Measurements from ENCODE around the gene PAX7.
"Not testable (repeated sequence)": the region's sequence is repeated elsewhere in the genome, so short reads cannot be mapped to it uniquely, and the experiment has no call there.

Gene PAX7

DNA sequence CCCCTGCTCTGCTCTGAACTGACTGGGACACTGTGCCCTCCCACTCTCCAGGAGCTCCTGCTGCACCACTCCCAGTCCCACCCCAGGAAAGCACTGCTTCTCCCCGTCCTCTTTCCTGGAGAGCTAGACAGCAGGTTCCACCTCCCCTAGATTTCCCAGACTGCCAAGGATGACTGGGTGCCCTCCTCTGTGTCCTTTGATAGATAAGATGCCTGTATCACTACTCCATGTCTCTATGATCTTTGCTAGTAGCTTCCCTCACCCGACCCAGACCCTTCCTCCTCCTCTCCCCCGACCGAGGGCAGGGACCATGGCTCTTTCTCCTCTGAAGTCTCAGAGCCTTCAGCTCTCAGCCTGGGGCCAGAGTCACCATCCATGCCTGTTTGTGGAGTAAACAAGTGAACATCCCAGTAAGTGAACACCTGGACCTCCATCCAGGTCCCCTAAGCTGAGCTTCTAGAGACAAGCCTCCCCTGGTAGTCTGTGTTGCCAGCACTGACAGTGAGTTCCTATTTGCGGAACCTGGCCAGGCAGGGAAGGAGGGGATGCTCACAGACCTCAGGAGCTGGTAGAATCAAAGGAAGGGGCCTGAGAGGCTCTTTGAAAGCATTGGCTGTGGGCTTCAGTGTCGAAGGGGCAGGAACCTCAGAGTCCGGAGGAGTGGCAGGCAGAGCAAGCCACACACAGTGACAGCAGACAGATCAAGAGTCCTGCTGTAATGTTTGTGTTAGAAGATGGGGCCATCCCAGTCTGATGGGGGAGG is 104.0 kb downstream of the PAX7 start:
- TF ChIP-seq Cebpa-rat (IDR thresholded peaks at IDR 0.05) = no peak
- H3K27me3 ChIP-seq = peaks cover 3% of the 10 kb centered on the region; the same call in 1 of the 2 replicates
- no peaks in the 10 kb centered on the region for H3K36me3 ChIP-seq

DNA sequence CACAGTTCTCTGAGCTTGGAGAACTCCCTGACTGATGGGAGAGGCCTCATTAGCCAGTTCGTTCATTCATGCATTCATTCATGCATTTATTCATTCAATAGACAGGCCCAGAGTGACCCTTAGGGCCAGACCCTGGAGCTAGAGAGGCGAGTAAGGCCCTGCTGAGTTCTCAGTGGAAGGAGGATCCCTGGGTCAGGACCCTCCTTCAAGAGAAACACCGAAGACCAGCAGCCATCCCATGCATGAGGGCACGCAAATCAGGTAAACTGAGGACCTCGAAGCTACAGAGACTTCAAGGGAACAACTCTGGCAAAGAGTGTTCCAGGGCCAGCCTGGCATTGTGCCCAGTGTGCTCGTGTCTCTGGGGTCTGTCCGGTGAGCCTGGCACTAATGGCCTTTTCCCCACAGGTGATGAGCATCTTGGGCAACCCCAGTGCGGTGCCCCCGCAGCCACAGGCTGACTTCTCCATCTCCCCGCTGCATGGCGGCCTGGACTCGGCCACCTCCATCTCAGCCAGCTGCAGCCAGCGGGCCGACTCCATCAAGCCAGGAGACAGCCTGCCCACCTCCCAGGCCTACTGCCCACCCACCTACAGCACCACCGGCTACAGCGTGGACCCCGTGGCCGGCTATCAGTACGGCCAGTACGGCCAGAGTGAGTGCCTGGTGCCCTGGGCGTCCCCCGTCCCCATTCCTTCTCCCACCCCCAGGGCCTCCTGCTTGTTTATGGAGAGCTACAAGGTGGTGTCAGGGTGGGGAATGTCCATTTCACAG is 104.8 kb downstream of the PAX7 start:
- H3K9ac ChIP-seq = no peak overlapping the region
- no peak overlapping the region for H3K4me2 ChIP-seq
- H3K27me3 ChIP-seq = peaks cover 3% of the 10 kb centered on the region; the same call in 1 of the 2 replicates
- H3K36me3 ChIP-seq = no peaks in the 10 kb centered on the region
- H3K27ac ChIP-seq = no peak overlapping the region
- no peaks in the 10 kb centered on the region for H3K9me3 ChIP-seq
- no peaks in the 10 kb centered on the region for H3K4me1 ChIP-seq
- TF ChIP-seq Cebpa-rat (IDR thresholded peaks at IDR 0.05) = no peak
- no peak overlapping the region for H3K4me3 ChIP-seq
- H4K20me1 ChIP-seq = 0 out of 2 replicates have a peak, but pooled peaks cover 4% of the 10 kb centered on the region

More for the DNA sequence above, 104.0 kb downstream of the PAX7 start:
- Histone ChIP-seq H3K4me2 (no peak overlapping the region), H3K9ac (no peak overlapping the region), H3K9me3 (no peaks in the 10 kb centered on the region), H3K27ac (no peak overlapping the region), H4K20me1 (0 out of 2 replicates have a peak, but pooled peaks cover 4% of the 10 kb centered on the region), H3K4me3 (no peak overlapping the region), H3K4me1 (no peaks in the 10 kb centered on the region)

DNA sequence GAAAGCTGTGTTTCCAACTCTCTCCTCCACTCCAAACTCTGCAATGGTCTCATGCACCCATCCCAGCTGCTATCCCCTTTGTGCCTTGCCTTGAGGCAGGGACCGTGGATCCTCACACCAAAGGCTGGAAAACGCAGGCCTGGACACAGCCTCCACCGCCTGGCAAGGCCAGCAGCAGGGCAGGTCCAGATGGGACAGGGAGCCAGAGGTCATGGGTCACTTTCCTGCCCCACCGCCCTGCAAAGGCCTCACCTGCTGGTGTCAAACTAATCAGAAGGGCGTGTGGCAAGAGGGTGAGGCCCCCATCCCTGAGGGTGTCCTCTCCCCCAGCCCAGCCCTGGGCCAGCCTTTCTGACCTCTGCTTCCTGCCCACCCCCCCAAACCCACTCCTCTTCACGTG is 106.3 kb downstream of the PAX7 start:
- Histone ChIP-seq H3K4me3 (no peak overlapping the region), H3K27me3 (no peaks in the 10 kb centered on the region; the same call in 1 of the 2 replicates), H3K4me2 (no peak overlapping the region), H4K20me1 (0 out of 2 replicates have a peak, but pooled peaks cover 4% of the 10 kb centered on the region), H3K9ac (no peak overlapping the region), H3K27ac (no peak overlapping the region), H3K36me3 (no peaks in the 10 kb centered on the region), H3K9me3 (no peaks in the 10 kb centered on the region), H3K4me1 (no peaks in the 10 kb centered on the region)
- TF ChIP-seq Cebpa-rat (IDR thresholded peaks at IDR 0.05) = no peak

DNA sequence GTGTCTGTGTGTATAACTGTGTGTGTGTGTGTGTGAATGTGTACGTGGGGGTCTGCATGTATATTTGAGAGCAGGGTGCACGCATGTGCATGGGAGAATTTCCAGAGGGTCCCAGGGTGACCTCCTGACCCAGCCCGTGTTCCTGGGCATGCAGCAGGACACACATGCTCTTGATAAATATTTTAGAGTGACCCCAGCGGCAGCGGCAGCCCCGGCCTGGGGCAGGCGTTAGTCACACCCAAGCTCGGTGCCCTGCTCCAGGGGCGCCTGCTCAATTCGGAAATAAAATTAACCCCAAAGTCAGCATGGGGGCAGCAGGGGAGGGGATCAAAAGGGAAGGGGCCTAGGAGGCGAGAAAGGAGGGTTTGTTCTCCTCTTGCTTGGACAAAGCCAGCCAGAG is 107.5 kb downstream of the PAX7 start:
- H3K36me3 ChIP-seq = no peaks in the 10 kb centered on the region
- no peak overlapping the region for H3K4me3 ChIP-seq
- H3K9ac ChIP-seq = no peak overlapping the region
- 0 out of 2 replicates have a peak, but pooled peaks cover 4% of the 10 kb centered on the region for H4K20me1 ChIP-seq
- H3K4me1 ChIP-seq = 0 out of 2 replicates have a peak, but pooled peaks cover 3% of the 10 kb centered on the region
- no peak for TF ChIP-seq Cebpa-rat (IDR thresholded peaks at IDR 0.05)
- H3K9me3 ChIP-seq = no peaks in the 10 kb centered on the region
- no peaks in the 10 kb centered on the region for H3K27me3 ChIP-seq
- H3K27ac ChIP-seq = no peak overlapping the region
- no peak overlapping the region for H3K4me2 ChIP-seq

DNA sequence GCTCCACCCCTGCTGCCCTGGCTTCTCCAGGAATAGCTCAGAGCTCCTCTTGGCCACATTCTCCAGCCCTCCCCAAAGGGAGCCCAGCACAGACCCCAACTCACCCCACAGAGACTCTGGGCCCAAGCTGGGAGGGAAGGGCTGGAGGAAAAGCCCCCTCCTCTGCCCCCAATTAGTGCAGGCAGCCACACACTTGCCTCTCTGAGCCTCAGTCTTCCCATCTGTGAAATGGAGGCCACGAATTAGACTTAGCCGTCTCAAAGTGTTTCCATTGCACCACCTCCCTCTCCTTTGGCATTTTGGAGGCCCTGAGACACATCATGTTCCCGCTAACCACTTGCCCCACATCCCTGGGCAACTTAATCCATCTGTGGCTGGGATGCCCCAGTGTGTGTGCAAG is 108.0 kb downstream of the PAX7 start:
- Histone ChIP-seq H3K27me3 (no peaks in the 10 kb centered on the region), H3K36me3 (no peaks in the 10 kb centered on the region), H3K4me2 (no peak overlapping the region), H4K20me1 (0 out of 2 replicates have a peak, but pooled peaks cover 4% of the 10 kb centered on the region), H3K4me3 (no peak overlapping the region), H3K4me1 (0 out of 2 replicates have a peak, but pooled peaks cover 3% of the 10 kb centered on the region), H3K9ac (no peak overlapping the region), H3K27ac (no peak overlapping the region), H3K9me3 (no peaks in the 10 kb centered on the region)
- TF ChIP-seq Cebpa-rat (IDR thresholded peaks at IDR 0.05) = no peak

DNA sequence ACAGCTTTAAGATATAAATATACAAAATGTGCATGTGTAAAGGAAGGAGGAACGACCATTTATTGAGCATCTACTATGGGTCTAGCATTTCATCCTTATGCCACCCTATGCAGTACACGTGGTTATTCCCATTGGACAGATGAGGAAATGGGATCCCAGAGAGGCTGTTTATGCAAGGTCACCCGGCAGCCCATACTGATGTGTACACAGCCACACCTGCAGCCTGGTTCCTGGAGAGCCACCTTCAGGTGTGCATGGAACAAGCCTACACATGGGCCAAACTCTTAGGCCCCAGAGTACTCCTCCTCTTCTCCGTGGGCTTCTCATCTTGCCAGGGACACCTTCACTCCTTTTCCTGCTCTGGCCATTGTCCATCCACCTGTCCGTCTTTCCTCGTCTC is 108.8 kb downstream of the PAX7 start:
- H4K20me1 ChIP-seq = 0 out of 2 replicates have a peak, but pooled peaks cover 4% of the 10 kb centered on the region
- no peak for TF ChIP-seq Cebpa-rat (IDR thresholded peaks at IDR 0.05)
- no peak overlapping the region for H3K4me3 ChIP-seq
- no peaks in the 10 kb centered on the region for H3K9me3 ChIP-seq
- no peak overlapping the region for H3K4me2 ChIP-seq
- H3K27ac ChIP-seq = no peak overlapping the region
- H3K9ac ChIP-seq = no peak overlapping the region
- 0 out of 2 replicates have a peak, but pooled peaks cover 3% of the 10 kb centered on the region for H3K4me1 ChIP-seq
- no peaks in the 10 kb centered on the region for H3K36me3 ChIP-seq
- no peaks in the 10 kb centered on the region for H3K27me3 ChIP-seq

DNA sequence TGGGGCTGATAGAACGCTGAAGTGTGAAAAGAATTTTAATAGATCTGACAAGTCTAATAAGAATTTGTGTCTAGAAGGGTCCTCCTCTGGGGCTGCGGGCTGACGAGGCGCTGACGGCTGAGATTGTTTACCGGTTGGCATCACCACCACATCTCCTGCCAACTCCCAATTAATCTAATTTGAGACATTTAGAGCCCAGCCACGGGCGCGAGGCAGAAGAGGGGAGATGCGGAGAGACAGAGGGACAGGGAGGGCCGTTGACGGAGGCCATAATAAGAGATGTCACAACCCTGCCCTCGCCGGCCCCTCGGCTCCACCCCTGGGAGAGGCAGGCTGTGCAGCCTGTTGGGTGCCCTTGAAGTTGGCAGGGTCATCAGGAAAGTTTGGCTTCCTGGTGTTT is 109.3 kb downstream of the PAX7 start:
- Histone ChIP-seq H3K9me3 (no peaks in the 10 kb centered on the region), H4K20me1 (0 out of 2 replicates have a peak, but pooled peaks cover 4% of the 10 kb centered on the region), H3K9ac (no peak overlapping the region), H3K4me1 (0 out of 2 replicates have a peak, but pooled peaks cover 3% of the 10 kb centered on the region), H3K27me3 (no peaks in the 10 kb centered on the region), H3K4me2 (no peak overlapping the region), H3K27ac (no peak overlapping the region), H3K36me3 (no peaks in the 10 kb centered on the region), H3K4me3 (no peak overlapping the region)
- TF ChIP-seq Cebpa-rat (IDR thresholded peaks at IDR 0.05) = no peak

DNA sequence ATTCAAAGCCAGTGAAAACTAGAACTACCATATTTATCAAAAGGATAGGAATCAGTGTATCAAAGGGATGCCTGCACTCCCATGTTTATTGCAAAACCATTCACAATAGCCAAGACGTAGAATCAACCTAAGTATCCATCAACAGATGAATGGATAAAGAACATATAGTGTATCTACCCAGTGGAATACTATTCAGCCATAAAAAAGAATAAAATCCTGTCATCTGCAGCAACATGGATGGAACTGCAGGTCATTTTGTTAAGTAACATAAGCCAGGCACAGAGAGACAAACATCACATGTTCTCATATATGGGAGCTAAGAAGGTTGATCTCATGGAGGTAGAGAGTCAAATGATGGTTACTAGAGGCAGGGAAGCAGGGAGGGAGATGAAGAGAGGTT is 110.0 kb downstream of the PAX7 start:
- Histone ChIP-seq H3K9me3 (no peaks in the 10 kb centered on the region), H3K9ac (no peak overlapping the region), H3K27ac (no peak overlapping the region), H3K36me3 (no peaks in the 10 kb centered on the region), H3K4me3 (no peak overlapping the region), H3K4me1 (0 out of 2 replicates have a peak, but pooled peaks cover 3% of the 10 kb centered on the region), H3K4me2 (no peak overlapping the region), H4K20me1 (0 out of 2 replicates have a peak, but pooled peaks cover 1% of the 10 kb centered on the region), H3K27me3 (no peaks in the 10 kb centered on the region)
- TF ChIP-seq Cebpa-rat (IDR thresholded peaks at IDR 0.05) = no peak

DNA sequence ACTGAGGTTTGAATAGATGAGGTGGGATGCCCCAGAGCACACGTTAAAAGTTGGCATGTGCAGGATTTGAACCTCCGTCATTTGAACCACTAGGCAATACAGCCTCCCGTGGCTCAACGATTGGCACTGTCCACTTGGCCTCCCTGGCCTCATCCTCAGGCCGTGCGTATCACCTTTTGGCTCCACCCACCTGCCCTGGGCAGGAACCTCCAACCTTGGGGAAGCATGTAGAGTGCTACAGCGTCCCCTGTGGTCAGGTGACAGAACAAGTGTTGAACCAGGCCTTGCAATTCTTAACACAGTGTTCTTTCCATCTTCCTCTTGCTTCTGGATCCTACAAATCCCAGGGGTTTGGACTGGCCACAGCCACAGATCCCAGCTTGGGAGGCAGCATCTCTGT is 112.6 kb downstream of the PAX7 start:
- H3K27ac ChIP-seq = no peak overlapping the region
- H3K9me3 ChIP-seq = no peaks in the 10 kb centered on the region

DNA sequence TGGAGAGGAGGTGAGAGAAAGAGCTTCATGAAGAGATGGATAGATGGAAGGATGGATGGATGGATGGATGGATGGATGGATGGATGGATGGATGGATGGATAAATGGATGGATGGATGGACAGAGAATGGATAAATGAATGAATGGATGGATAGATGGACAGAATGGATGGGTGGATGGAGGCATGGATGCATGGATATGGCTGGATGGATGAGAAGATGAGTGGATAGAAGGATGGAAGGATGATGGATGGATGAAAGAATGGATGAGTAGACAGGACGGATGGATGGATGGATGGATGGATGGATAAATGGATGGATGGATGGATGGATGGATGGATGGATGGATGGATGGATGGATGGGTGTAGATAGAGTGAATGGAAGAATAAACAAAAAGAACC is 113.7 kb downstream of the PAX7 start:
- not testable (repeated sequence) for H3K4me1 ChIP-seq, H3K9ac ChIP-seq, H4K20me1 ChIP-seq, H3K9me3 ChIP-seq, H3K4me2 ChIP-seq, H3K27ac ChIP-seq, H3K36me3 ChIP-seq, H3K4me3 ChIP-seq, H3K27me3 ChIP-seq

More for the DNA sequence above, 112.6 kb downstream of the PAX7 start:
- Histone ChIP-seq H3K36me3 (no peaks in the 10 kb centered on the region), H3K4me2 (no peak overlapping the region), H3K27me3 (no peaks in the 10 kb centered on the region), H3K4me3 (no peak overlapping the region), H4K20me1 (no peaks in the 10 kb centered on the region), H3K9ac (no peak overlapping the region), H3K4me1 (0 out of 2 replicates have a peak, but pooled peaks cover 3% of the 10 kb centered on the region)
- no peak for TF ChIP-seq Cebpa-rat (IDR thresholded peaks at IDR 0.05)
